Esophagus muscularis mucosa (tissue), 4 donors: ENCODE data around the gene UGT2A1. TPM values are rescaled to one million over a fixed set of nuclear protein-coding genes. Genes with fewer than 3 reads are reported as not detected.

Experiments
- DNase-seq: peaks from one replicate; pipeline ENCODE4 v3.0.0-alpha.2; 2017; ENCODE audit errors: extremely low spot score
- H3K27ac ChIP-seq, 4 donors: fragments of 200-600 bp; sonication (generic); replicated peaks in 1 of 4; 1 replicate in 3 of 4; 2 replicates in 1 of 4; pipeline ENCODE4 v1.5.1; 2016 to 2019; ENCODE audit warnings: mild to moderate bottlenecking in 1 of 4
- H3K27me3 ChIP-seq, 4 donors: fragments of 200-600 bp; sonication (generic); one replicate each; pipeline versions ENCODE4 v1.5.1 to v1.6.0; 2016 to 2019
- H3K36me3 ChIP-seq, 4 donors: fragments of 200-600 bp; sonication (generic); one replicate each; pipeline ENCODE4 v1.5.1; 2016 to 2019
- H3K4me1 ChIP-seq, 4 donors: fragments of 200-600 bp; sonication (generic); one replicate each; pipeline ENCODE4 v1.5.1; 2016 to 2019
- H3K4me3 ChIP-seq, 4 donors: fragments of 200-600 bp; sonication (generic); 1 replicate in 2 of 4; 2 replicates in 2 of 4; pipeline ENCODE4 v1.5.1; 2016 to 2019; ENCODE audit warnings: mild to moderate bottlenecking in 4 of 4, moderate library complexity in 1 of 4
- H3K9me3 ChIP-seq, 4 donors: fragments of 200-600 bp; sonication (generic); 1 replicate in 3 of 4; 2 replicates in 1 of 4; pipeline ENCODE4 v1.5.1; 2016 to 2019
- CTCF ChIP-seq, 3 experiments: fragments of 200-600 bp in 2 of 3; fragments of 450-650 bp in 1 of 3; sonication (generic) in 2 of 3; IDR thresholded peaks; one replicate each; pipeline ENCODE4 v1.5.1; 2017 to 2019; ENCODE audit warnings: antibody characterized with exemption in 3 of 3, mild to moderate bottlenecking in 2 of 3, moderate library complexity in 1 of 3
- EP300 ChIP-seq: sonication (generic); formaldehyde crosslinking; IDR thresholded peaks from one replicate; pipeline ENCODE4 v1.6.1; 2017; ENCODE audit warnings: antibody characterized with exemption
- POLR2A ChIP-seq: fragments of 450-650 bp; IDR thresholded peaks from one replicate; pipeline ENCODE4 v1.6.1; 2017; ENCODE audit warnings: antibody characterized with exemption, moderate library complexity, mild to moderate bottlenecking, low read depth
- POLR2AphosphoS5 ChIP-seq, 2 donors: sonication (generic); formaldehyde crosslinking; IDR thresholded peaks; one replicate each; pipeline ENCODE4 v1.6.1; 2017; ENCODE audit warnings: antibody characterized with exemption in 2 of 2
- WGBS: methylation state at CpG from one replicate; pipeline ENCODE4 v1.1.5; 2018; 5-methylcytosine and 5-hydroxymethylcytosine counted together
- intact Hi-C: fragments of 100-400 bp; cut with DNase I; formaldehyde crosslinking; loops from one replicate; pipeline ENCODE4 v1.15.1; 2023
- total RNA-seq, 4 donors: library from RNA; depleted of rRNA; stranded (reverse); fragments of >200 nt; gene quantifications; one replicate each; pipeline versions ENCODE4 v1.1.0 to v1.2.1, GENCODE V29; 2016

UGT2A1 gene
- total RNA-seq, 4 donors from 2014 or later: not detected

- WGBS: 70% methylated on average over 2 of the region's 2 CpGs
These were observed 69.5 kb downstream of the UGT2A1 start for GRCh38 chr4:69583543-69583942.

GRCh38 chr4:69577245-69577644 lies 75.8 kb downstream of the UGT2A1 start:
- no peak overlapping the region for H3K27ac ChIP-seq
- no peak for TF ChIP-seq CTCF (IDR thresholded peaks at IDR 0.05)
- no peak for TF ChIP-seq POLR2A
- no peak for TF ChIP-seq EP300
- no peak for TF ChIP-seq POLR2AphosphoS5 (IDR thresholded peaks at IDR 0.05)
- intact Hi-C loops: no loop called here
- peaks cover 0 to 4% (median 0%) of the 10 kb centered on the region in 4 donors for H3K9me3 ChIP-seq
- no peak overlapping the region for H3K4me3 ChIP-seq
- WGBS: 90% methylated on average over 1 of the region's 1 CpG
- no peaks in the 10 kb centered on the region for H3K27me3 ChIP-seq
- H3K36me3 ChIP-seq: no peaks in the 10 kb centered on the region
- DNase-seq: no peak
- H3K4me1 ChIP-seq: no peaks in the 10 kb centered on the region

More at GRCh38 chr4:69583543-69583942, 69.5 kb downstream of the UGT2A1 start:
- Histone ChIP-seq H3K27me3 (no peaks in the 10 kb centered on the region), H3K9me3 (no peaks in the 10 kb centered on the region), H3K27ac (no peak overlapping the region), H3K36me3 (no peaks in the 10 kb centered on the region), H3K4me1 (no peaks in the 10 kb centered on the region), H3K4me3 (no peak overlapping the region)
- TF ChIP-seq EP300 (no peak), POLR2A (no peak), POLR2AphosphoS5 (IDR thresholded peaks at IDR 0.05) (no peak)
- intact Hi-C loops: no loop called here
- no peak for DNase-seq

GRCh38 chr4:69576251-69576877 lies 76.7 kb downstream of the UGT2A1 start:
- H3K27ac ChIP-seq: no peak overlapping the region
- no peak for DNase-seq
- no peaks in the 10 kb centered on the region for H3K36me3 ChIP-seq
- H3K4me3 ChIP-seq: no peak overlapping the region
- intact Hi-C loops: no loop called here
- WGBS: 95% methylated on average over 19 of the region's 24 CpGs
- no peak for TF ChIP-seq POLR2A
- TF ChIP-seq CTCF (IDR thresholded peaks at IDR 0.05): no peak
- no peak for TF ChIP-seq EP300
- TF ChIP-seq POLR2AphosphoS5 (IDR thresholded peaks at IDR 0.05): no peak
- H3K4me1 ChIP-seq: no peaks in the 10 kb centered on the region
- H3K9me3 ChIP-seq: peaks cover 0 to 4% (median 0%) of the 10 kb centered on the region in 4 donors
- H3K27me3 ChIP-seq: no peaks in the 10 kb centered on the region

- no peak for TF ChIP-seq EP300
- intact Hi-C loops: no loop called here
- H3K9me3 ChIP-seq: no peaks in the 10 kb centered on the region
- H3K4me1 ChIP-seq: no peaks in the 10 kb centered on the region
- no peaks in the 10 kb centered on the region for H3K36me3 ChIP-seq
- no peak overlapping the region for H3K4me3 ChIP-seq
- no peak for DNase-seq
- H3K27me3 ChIP-seq: no peaks in the 10 kb centered on the region
- no peak overlapping the region for H3K27ac ChIP-seq
- WGBS: 90% methylated on average over 1 of the region's 1 CpG
These were observed 84.3 kb downstream of the UGT2A1 start for GRCh38 chr4:69568787-69569186.

- DNase-seq: no peak
- H3K36me3 ChIP-seq: no peaks in the 10 kb centered on the region
- H3K9me3 ChIP-seq: no peaks in the 10 kb centered on the region
- no peaks in the 10 kb centered on the region for H3K27me3 ChIP-seq
- WGBS: 50% methylated on average over 2 of the region's 2 CpGs
- no peak overlapping the region for H3K4me3 ChIP-seq
- intact Hi-C loops: no loop called here
- H3K27ac ChIP-seq: no peak overlapping the region
- TF ChIP-seq EP300: no peak
- no peak for TF ChIP-seq POLR2A
- no peak for TF ChIP-seq POLR2AphosphoS5 (IDR thresholded peaks at IDR 0.05)
- TF ChIP-seq CTCF (IDR thresholded peaks at IDR 0.05): no peak
- no peaks in the 10 kb centered on the region for H3K4me1 ChIP-seq
These were observed 89.6 kb downstream of the UGT2A1 start for GRCh38 chr4:69563424-69563823.

- no peak for DNase-seq
- TF ChIP-seq POLR2AphosphoS5 (IDR thresholded peaks at IDR 0.05) (no peak), POLR2A (no peak), CTCF (IDR thresholded peaks at IDR 0.05) (no peak), EP300 (no peak)
- 85% methylated on average over 2 of the region's 2 CpGs for WGBS
- Histone ChIP-seq H3K4me3 (no peak overlapping the region), H3K4me1 (no peaks in the 10 kb centered on the region), H3K27ac (no peak overlapping the region), H3K9me3 (no peaks in the 10 kb centered on the region), H3K27me3 (no peaks in the 10 kb centered on the region), H3K36me3 (no peaks in the 10 kb centered on the region)
- intact Hi-C loops: no loop called here
These were observed 103.4 kb downstream of the UGT2A1 start for GRCh38 chr4:69549651-69550050.
